ENCODE measurements around the gene SARNP.

DNA sequence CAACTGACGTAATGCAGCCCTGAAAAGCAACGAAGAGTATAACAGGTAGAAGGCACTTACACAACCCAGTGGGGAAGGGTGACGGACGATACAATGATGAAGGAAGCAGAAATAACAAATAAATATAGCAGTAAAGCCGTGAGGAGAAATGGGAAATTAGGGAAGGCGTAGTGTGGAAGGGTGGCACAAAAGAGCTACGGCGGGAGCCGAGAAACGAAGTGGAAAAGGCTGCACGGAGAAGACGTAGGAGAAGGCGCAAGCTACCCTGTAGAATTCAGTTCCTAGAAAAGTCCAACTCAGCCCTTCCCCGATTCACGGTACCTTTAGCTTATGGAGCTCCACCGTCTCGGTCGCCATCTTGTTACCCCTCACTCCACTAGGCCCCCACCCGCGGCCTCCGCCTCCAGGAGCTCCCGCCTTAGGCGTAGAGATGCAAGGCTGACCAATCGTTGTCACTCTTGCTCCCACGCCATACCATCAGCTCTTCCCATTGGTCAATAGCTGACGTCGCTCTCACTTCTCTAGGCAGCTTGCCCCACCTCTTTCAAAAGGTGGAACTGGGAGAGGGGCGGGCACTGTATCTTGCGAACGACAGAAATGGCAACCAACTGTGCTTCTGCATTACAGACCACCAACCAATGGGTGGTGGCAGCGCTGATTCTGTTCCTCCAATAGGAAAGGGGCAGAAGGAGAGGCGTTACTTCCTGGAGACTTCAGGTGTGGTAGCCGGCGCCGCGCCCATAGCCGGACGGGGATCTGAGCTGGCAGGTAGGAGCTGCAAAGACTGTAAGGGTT, at the start of gene SARNP, which contains the start of gene ORMDL2:
- TF ChIP-seq MAZ (IDR thresholded peaks at IDR 0.05; ENCODE audit: borderline replicate concordance, low read depth, low read length) (peak; percentile 98), POLR2A (IDR thresholded peaks at IDR 0.05; ENCODE audit: low read length) (peak; percentile 83), HOXB5 (CRISPR knock-in tag; IDR thresholded peaks at IDR 0.05) (no peak), MAFK (IDR thresholded peaks at IDR 0.05; ENCODE audit: partially characterized antibody) (no peak), HDAC2 (IDR thresholded peaks at IDR 0.05) (no peak), CEBPB (IDR thresholded peaks at IDR 0.05) (peak in 1 of 2 experiments; percentile 34; a peak in 1 of 4 replicates), HEYL (CRISPR knock-in tag; IDR thresholded peaks at IDR 0.05) (no peak), BHLHE40 (IDR thresholded peaks at IDR 0.05; ENCODE audit: low read depth, low read length) (no peak), CHD4 (IDR thresholded peaks at IDR 0.05; ENCODE audit: borderline replicate concordance) (no peak), RFX5 (IDR thresholded peaks at IDR 0.05) (no peak; the same call in none of the 2 replicates)
- TF ChIP-seq, protein P1, sequence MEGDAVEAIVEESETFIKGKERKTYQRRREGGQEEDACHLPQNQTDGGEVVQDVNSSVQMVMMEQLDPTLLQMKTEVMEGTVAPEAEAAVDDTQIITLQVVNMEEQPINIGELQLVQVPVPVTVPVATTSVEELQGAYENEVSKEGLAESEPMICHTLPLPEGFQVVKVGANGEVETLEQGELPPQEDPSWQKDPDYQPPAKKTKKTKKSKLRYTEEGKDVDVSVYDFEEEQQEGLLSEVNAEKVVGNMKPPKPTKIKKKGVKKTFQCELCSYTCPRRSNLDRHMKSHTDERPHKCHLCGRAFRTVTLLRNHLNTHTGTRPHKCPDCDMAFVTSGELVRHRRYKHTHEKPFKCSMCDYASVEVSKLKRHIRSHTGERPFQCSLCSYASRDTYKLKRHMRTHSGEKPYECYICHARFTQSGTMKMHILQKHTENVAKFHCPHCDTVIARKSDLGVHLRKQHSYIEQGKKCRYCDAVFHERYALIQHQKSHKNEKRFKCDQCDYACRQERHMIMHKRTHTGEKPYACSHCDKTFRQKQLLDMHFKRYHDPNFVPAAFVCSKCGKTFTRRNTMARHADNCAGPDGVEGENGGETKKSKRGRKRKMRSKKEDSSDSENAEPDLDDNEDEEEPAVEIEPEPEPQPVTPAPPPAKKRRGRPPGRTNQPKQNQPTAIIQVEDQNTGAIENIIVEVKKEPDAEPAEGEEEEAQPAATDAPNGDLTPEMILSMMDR (IDR thresholded peaks at IDR 0.05): no peak
- TF ChIP-seq, protein P2, sequence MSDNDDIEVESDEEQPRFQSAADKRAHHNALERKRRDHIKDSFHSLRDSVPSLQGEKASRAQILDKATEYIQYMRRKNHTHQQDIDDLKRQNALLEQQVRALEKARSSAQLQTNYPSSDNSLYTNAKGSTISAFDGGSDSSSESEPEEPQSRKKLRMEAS (IDR thresholded peaks at IDR 0.05): peak; percentile 58; the same call in 1 of the 2 replicates
- TF ChIP-seq, protein P3, sequence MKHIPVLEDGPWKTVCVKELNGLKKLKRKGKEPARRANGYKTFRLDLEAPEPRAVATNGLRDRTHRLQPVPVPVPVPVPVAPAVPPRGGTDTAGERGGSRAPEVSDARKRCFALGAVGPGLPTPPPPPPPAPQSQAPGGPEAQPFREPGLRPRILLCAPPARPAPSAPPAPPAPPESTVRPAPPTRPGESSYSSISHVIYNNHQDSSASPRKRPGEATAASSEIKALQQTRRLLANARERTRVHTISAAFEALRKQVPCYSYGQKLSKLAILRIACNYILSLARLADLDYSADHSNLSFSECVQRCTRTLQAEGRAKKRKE (CRISPR knock-in tag; IDR thresholded peaks at IDR 0.05; ENCODE audit: low read depth): 0 out of 2 replicates have a peak, but pooled peaks have one; percentile 9
- TF ChIP-seq, protein P4, sequence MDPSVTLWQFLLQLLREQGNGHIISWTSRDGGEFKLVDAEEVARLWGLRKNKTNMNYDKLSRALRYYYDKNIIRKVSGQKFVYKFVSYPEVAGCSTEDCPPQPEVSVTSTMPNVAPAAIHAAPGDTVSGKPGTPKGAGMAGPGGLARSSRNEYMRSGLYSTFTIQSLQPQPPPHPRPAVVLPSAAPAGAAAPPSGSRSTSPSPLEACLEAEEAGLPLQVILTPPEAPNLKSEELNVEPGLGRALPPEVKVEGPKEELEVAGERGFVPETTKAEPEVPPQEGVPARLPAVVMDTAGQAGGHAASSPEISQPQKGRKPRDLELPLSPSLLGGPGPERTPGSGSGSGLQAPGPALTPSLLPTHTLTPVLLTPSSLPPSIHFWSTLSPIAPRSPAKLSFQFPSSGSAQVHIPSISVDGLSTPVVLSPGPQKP (IDR thresholded peaks at IDR 0.05; ENCODE audit: low read depth, low read length): no peak
